ENCODE data around the gene FNDC3A. TPM values are rescaled to one million over a fixed set of nuclear protein-coding genes. Genes with fewer than 3 reads are reported as not detected.

The FNDC3A gene
- total RNA-seq, 2 experiments from 2014 or later: 30.3 to 31.8 TPM

Other genes starting within 250 kb of the FNDC3A start
- gene MLNR, start 244.4 kb downstream of the FNDC3A start, total RNA-seq: not detected

Measured in activated naive CD8-positive, alpha-beta T cell treated with anti-CD3 and anti-CD28 coated beads, Interleukin-2, amount 10 ng/mL, durations not matched to agents 7 days and 5 days (primary cell).